Neural cell (in vitro differentiated cells): ENCODE results near the gene PADI4. TPM values are rescaled to one million over a fixed set of nuclear protein-coding genes. Genes with fewer than 3 reads are reported as not detected.

Source experiments
- H2AFZ ChIP-seq: fragments of 200-600, 300-800 bp; sonication (generic), shearing (Covaris generic); 2 replicates; pipeline ENCODE4 v1.6.0; 2014; ENCODE audit warnings: low read depth, mild to moderate bottlenecking, antibody characterized with exemption, low read length, moderate library complexity
- H3F3A ChIP-seq: fragments of 200-600 bp; shearing (Covaris generic); 2 replicates; pipeline ENCODE4 v1.6.1; 2016; ENCODE audit warnings: mild to moderate bottlenecking, moderate library complexity, mixed read lengths, antibody characterized with exemption, low read length; ENCODE audit not compliant: insufficient read depth, poor library complexity, severe bottlenecking
- H3K27ac ChIP-seq: fragments of 200-600, 300-800 bp; sonication (generic), shearing (Covaris generic); 2 replicates; pipeline ENCODE4 v1.5.1; 2014; ENCODE audit warnings: mild to moderate bottlenecking, low read length, moderate library complexity
- H3K27me3 ChIP-seq: fragments of 300-800, 200-600 bp; sonication (generic), shearing (Covaris generic); 2 replicates; pipeline ENCODE4 v1.6.0; 2014; ENCODE audit warnings: mild to moderate bottlenecking, low read depth, low read length, moderate library complexity; ENCODE audit not compliant: insufficient read depth
- H3K36me3 ChIP-seq: fragments of 300-800, 200-600 bp; sonication (generic), shearing (Covaris generic); 2 replicates; pipeline ENCODE4 v1.5.1; 2014; ENCODE audit warnings: mild to moderate bottlenecking, antibody characterized with exemption, low read length, moderate library complexity; ENCODE audit not compliant: insufficient read depth
- H3K4me2 ChIP-seq: fragments of 300-800, 200-600 bp; sonication (generic), shearing (Covaris generic); 2 replicates; pipeline ENCODE4 v1.6.0; 2014; ENCODE audit warnings: mild to moderate bottlenecking, low read length
- H3K4me3 ChIP-seq: fragments of 300-800, 200-600 bp; sonication (generic), shearing (Covaris generic); 2 replicates; pipeline ENCODE4 v1.5.1; 2014; ENCODE audit warnings: mild to moderate bottlenecking, low read length, moderate library complexity
- H3K79me2 ChIP-seq: fragments of 200-600 bp; shearing (Covaris generic); replicated peaks from 2 replicates; pipeline ENCODE4 v1.6.0; 2014; ENCODE audit warnings: mild to moderate bottlenecking, low read length, moderate library complexity; ENCODE audit not compliant: insufficient read depth
- H3K9ac ChIP-seq: fragments of 300-800, 200-600 bp; sonication (generic), shearing (Covaris generic); 2 replicates; pipeline ENCODE4 v1.6.1; 2016; ENCODE audit warnings: mild to moderate bottlenecking, low read length, mixed read lengths
- H3K9me2 ChIP-seq: fragments of 200-600 bp; shearing (Covaris generic); 2 replicates; pipeline ENCODE4 v1.6.1; 2016; ENCODE audit warnings: mild to moderate bottlenecking, low read length, mixed read lengths; ENCODE audit not compliant: insufficient read depth
- H3K9me3 ChIP-seq: fragments of 200-600, 300-800 bp; sonication (generic), shearing (Covaris generic); 2 replicates; pipeline ENCODE4 v1.6.1; 2016; ENCODE audit warnings: mild to moderate bottlenecking, mixed run types, low read length, moderate library complexity, mixed read lengths
- H4K20me1 ChIP-seq: fragments of 200-600 bp; shearing (Covaris generic); 2 replicates; pipeline ENCODE4 v1.6.1; 2016; ENCODE audit warnings: mild to moderate bottlenecking, mixed run types; ENCODE audit not compliant: insufficient read depth
- CTCF ChIP-seq: fragments of 450-650 bp; IDR thresholded peaks from 2 replicates; pipeline ENCODE4 v1.5.1; 2014; ENCODE audit warnings: antibody characterized with exemption, mild to moderate bottlenecking, moderate library complexity; ENCODE audit not compliant: poor library complexity, severe bottlenecking
- EP300 ChIP-seq: fragments of 450-650 bp; conservative IDR thresholded peaks from 2 replicates; pipeline ENCODE4 v1.6.1; 2014; ENCODE audit warnings: antibody characterized with exemption, mild to moderate bottlenecking, moderate library complexity; ENCODE audit not compliant: poor library complexity, severe bottlenecking
- EZH2 ChIP-seq: fragments of 200-600, 300-800 bp; shearing (Covaris generic), sonication (generic); IDR thresholded peaks from 2 replicates; pipeline ENCODE4 v1.6.1; 2014; ENCODE audit warnings: antibody characterized with exemption, low read length, borderline replicate concordance, mild to moderate bottlenecking; ENCODE audit not compliant: insufficient read depth, poor library complexity, severe bottlenecking
- MXI1 ChIP-seq: fragments of 450-650 bp; conservative IDR thresholded peaks from 2 replicates; pipeline ENCODE4 v1.6.1; 2014; ENCODE audit warnings: antibody characterized with exemption, mild to moderate bottlenecking; ENCODE audit not compliant: poor library complexity, severe bottlenecking
- POLR2AphosphoS5 ChIP-seq: IDR thresholded peaks from 2 replicates; pipeline ENCODE4 v1.6.1; 2012
- RAD21 ChIP-seq: fragments of 450-650 bp; conservative IDR thresholded peaks from 2 replicates; pipeline ENCODE4 v1.6.1; 2014; ENCODE audit warnings: antibody characterized with exemption, mild to moderate bottlenecking, moderate library complexity
- REST ChIP-seq: IDR thresholded peaks from 2 replicates; pipeline ENCODE4 v1.6.1; 2012; ENCODE audit warnings: borderline replicate concordance
- SMC3 ChIP-seq: fragments of 450-650 bp; conservative IDR thresholded peaks from 2 replicates; pipeline ENCODE4 v1.6.1; 2014; ENCODE audit warnings: antibody characterized with exemption, mild to moderate bottlenecking, moderate library complexity; ENCODE audit not compliant: poor library complexity
- TAF1 ChIP-seq: IDR thresholded peaks from 2 replicates; pipeline ENCODE4 v1.6.1; 2012; ENCODE audit warnings: low read depth
- polyA plus RNA-seq: library from polyadenylated mRNA; depleted of rRNA; stranded (reverse); fragments of >200 nt; gene quantifications from 2 replicates; pipeline ENCODE4 v1.2.3, GENCODE V29; 2014

PADI4 gene
- polyA plus RNA-seq, 1 donor from 2014 or later, result not detected

- Histone ChIP-seq H3K9me3 (peaks cover 4% of the 10 kb centered on the region), H3K9me2 (no peaks in the 10 kb centered on the region), H2AFZ (no peak overlapping the region), H3K27me3 (no peaks in the 10 kb centered on the region), H3K9ac (no peak overlapping the region), H3K4me3 (no peak overlapping the region), H3K79me2 (no peaks in the 10 kb centered on the region), H3F3A (no peaks in the 10 kb centered on the region), H4K20me1 (no peaks in the 10 kb centered on the region), H3K36me3 (no peaks in the 10 kb centered on the region), H3K4me2 (no peak overlapping the region), H3K27ac (no peak overlapping the region)
- TF ChIP-seq POLR2AphosphoS5 (no peak), CTCF (no peak), TAF1 (no peak), SMC3 (no peak), EZH2 (no peak)
Observed at GRCh38 chr1:17363351-17363750, 55.4 kb downstream of the PADI4 start.

- TF ChIP-seq EP300 (no peak), TAF1 (no peak), SMC3 (no peak), CTCF (no peak), POLR2AphosphoS5 (no peak), EZH2 (no peak), REST (no peak), RAD21 (no peak), MXI1 (no peak)
- no peaks in the 10 kb centered on the region for H3K36me3 ChIP-seq
- no peak overlapping the region for H2AFZ ChIP-seq
- no peaks in the 10 kb centered on the region for H3K9me2 ChIP-seq
- H3K4me2 ChIP-seq, result no peak overlapping the region
- no peak overlapping the region for H3K4me3 ChIP-seq
- no peak overlapping the region for H3K9ac ChIP-seq
- no peaks in the 10 kb centered on the region for H3K27me3 ChIP-seq
- H3K79me2 ChIP-seq, result no peaks in the 10 kb centered on the region
- H3K27ac ChIP-seq, result no peak overlapping the region
- no peaks in the 10 kb centered on the region for H3F3A ChIP-seq
- no peaks in the 10 kb centered on the region for H4K20me1 ChIP-seq
- peaks cover 4% of the 10 kb centered on the region for H3K9me3 ChIP-seq
Observed at GRCh38 chr1:17363771-17364170, 55.8 kb downstream of the PADI4 start.
